Transverse colon (tissue), 3 donors: Measurements from ENCODE around the gene DBI.

Source experiments
- EP300 ChIP-seq: sonication (generic); formaldehyde crosslinking; IDR thresholded peaks from one replicate; pipeline ENCODE4 v1.6.1; 2017; ENCODE audit warnings: antibody characterized with exemption, low read depth
- POLR2A ChIP-seq: fragments of 450-650 bp; IDR thresholded peaks from one replicate; pipeline ENCODE4 v1.6.1; 2016; ENCODE audit warnings: antibody characterized with exemption, mild to moderate bottlenecking, moderate library complexity
- TF ChIP-seq, protein P1 (sequence below), 5 experiments: fragments of 200-600 bp in 3 of 5; fragments of 450-650 bp in 2 of 5; sonication (generic) in 3 of 5; IDR thresholded peaks; 1 replicate in 2 of 5; 2 replicates in 3 of 5; pipeline ENCODE4 v1.5.1; 2016 to 2017; ENCODE audit warnings: antibody characterized with exemption in 5 of 5, inconsistent platforms in 3 of 5, mild to moderate bottlenecking in 2 of 5, moderate library complexity in 1 of 5

GRCh38 chr2:119326938-119327337 lies 39.8 kb upstream of the DBI start:
- TF ChIP-seq, protein P1, sequence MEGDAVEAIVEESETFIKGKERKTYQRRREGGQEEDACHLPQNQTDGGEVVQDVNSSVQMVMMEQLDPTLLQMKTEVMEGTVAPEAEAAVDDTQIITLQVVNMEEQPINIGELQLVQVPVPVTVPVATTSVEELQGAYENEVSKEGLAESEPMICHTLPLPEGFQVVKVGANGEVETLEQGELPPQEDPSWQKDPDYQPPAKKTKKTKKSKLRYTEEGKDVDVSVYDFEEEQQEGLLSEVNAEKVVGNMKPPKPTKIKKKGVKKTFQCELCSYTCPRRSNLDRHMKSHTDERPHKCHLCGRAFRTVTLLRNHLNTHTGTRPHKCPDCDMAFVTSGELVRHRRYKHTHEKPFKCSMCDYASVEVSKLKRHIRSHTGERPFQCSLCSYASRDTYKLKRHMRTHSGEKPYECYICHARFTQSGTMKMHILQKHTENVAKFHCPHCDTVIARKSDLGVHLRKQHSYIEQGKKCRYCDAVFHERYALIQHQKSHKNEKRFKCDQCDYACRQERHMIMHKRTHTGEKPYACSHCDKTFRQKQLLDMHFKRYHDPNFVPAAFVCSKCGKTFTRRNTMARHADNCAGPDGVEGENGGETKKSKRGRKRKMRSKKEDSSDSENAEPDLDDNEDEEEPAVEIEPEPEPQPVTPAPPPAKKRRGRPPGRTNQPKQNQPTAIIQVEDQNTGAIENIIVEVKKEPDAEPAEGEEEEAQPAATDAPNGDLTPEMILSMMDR (IDR thresholded peaks at IDR 0.05): no peak
- no peak for TF ChIP-seq EP300
- TF ChIP-seq POLR2A: no peak
